Measurements from ENCODE around the gene SLC27A3. TPM values are rescaled to one million over a fixed set of nuclear protein-coding genes. Genes with fewer than 3 reads are reported as not detected.

SLC27A3 gene
- total RNA-seq, 1 experiment from 2014 or later = 5.0 TPM

- H3K36me3 ChIP-seq (ENCODE audit: insufficient read depth, low read length, poor library complexity, severe bottlenecking) = peaks cover 8% of the 10 kb centered on the region
- peak overlapping the region; percentile 91 for H3K4me3 ChIP-seq (ENCODE audit: low read depth, low read length, poor library complexity, severe bottlenecking)
- TF ChIP-seq CTCF (conservative IDR thresholded peaks at IDR 0.05; ENCODE audit: low read depth, low read length) (no peak), EZH2 (IDR thresholded peaks at IDR 0.05; ENCODE audit: borderline replicate concordance, low read depth, low read length, poor library complexity, severe bottlenecking) (no peak)
- ChIA-PET POLR2A (ENCODE audit: low non-redundant PET) (interaction anchor here (0.7 kb wide), 1 partner anchor 236 kb away, joined by 4 read pairs; no protein-coding TSS in a partner anchor), CTCF (no interaction called here)
- peak overlapping the region; percentile 96 for H3K27ac ChIP-seq (ENCODE audit: low read depth, low read length, poor library complexity, severe bottlenecking)
- H3K27me3 ChIP-seq (replicated peaks; ENCODE audit: insufficient read depth, low read depth, low read length, poor library complexity) = no peaks in the 10 kb centered on the region
- no peaks in the 10 kb centered on the region for H3K9me3 ChIP-seq (ENCODE audit: low read depth, low read length, poor library complexity, severe bottlenecking)
- DNase-seq (ENCODE audit: low spot score) = peak; percentile 57
- H3K4me1 ChIP-seq (ENCODE audit: insufficient read depth, low read length, poor library complexity, severe bottlenecking) = peaks cover 7% of the 10 kb centered on the region
- intact Hi-C loops (cut with micrococcal nuclease; ENCODE audit: unreplicated experiment) = no loop called here
- TSS peak; percentile 80 for BruUV-seq (replicated peaks)
Observed at GRCh38 chr1:153728305-153729066, 46.7 kb upstream of the SLC27A3 start.

DNA sequence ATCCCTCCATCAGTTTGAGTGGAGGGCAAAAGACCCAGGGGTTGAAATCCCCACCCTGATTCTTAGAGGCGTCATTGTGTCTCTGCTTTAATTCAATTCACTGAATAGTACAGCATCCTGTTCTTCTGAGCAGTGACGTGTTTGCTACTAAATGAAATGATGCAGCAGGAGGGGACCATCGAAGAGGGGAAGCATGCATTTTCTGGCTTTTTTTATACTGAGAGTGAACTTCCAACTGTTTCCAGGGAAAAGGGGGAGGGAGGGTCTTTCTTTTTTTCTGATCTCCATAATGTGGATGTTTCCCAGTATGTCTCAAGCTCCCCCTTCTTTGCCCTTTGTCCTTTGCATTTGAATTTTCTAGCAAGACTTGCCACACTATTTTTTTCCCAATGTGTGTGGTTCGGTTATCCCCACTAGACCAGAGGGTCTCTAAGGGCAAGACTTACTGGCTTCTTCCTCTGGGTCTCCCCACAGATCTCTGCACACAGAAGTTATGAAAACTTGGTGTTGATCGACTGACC lies 44.7 kb upstream of the SLC27A3 start:
- no peaks in the 10 kb centered on the region for H3K27me3 ChIP-seq (replicated peaks; ENCODE audit: insufficient read depth, low read depth, low read length, poor library complexity)
- peaks cover 7% of the 10 kb centered on the region for H3K4me1 ChIP-seq (ENCODE audit: insufficient read depth, low read length, poor library complexity, severe bottlenecking)
- H3K4me3 ChIP-seq (ENCODE audit: low read depth, low read length, poor library complexity, severe bottlenecking) = no peak overlapping the region
- no peak for DNase-seq (ENCODE audit: low spot score)
- H3K9me3 ChIP-seq (ENCODE audit: low read depth, low read length, poor library complexity, severe bottlenecking) = no peaks in the 10 kb centered on the region
- ChIA-PET POLR2A (ENCODE audit: low non-redundant PET) (no interaction called here), CTCF (interaction anchor here (0.6 kb wide), 1 partner anchor 53 kb away, joined by 4 read pairs; no protein-coding TSS in a partner anchor)
- H3K27ac ChIP-seq (ENCODE audit: low read depth, low read length, poor library complexity, severe bottlenecking) = peak overlapping the region; percentile 11
- intact Hi-C loops (cut with micrococcal nuclease; ENCODE audit: unreplicated experiment) = no loop called here
- H3K36me3 ChIP-seq (ENCODE audit: insufficient read depth, low read length, poor library complexity, severe bottlenecking) = peaks cover 8% of the 10 kb centered on the region
- no TSS peak for BruUV-seq (replicated peaks)
- TF ChIP-seq CTCF (conservative IDR thresholded peaks at IDR 0.05; ENCODE audit: low read depth, low read length) (no peak), EZH2 (IDR thresholded peaks at IDR 0.05; ENCODE audit: borderline replicate concordance, low read depth, low read length, poor library complexity, severe bottlenecking) (no peak)

GRCh38 chr1:153733970-153734369 lies 41.2 kb upstream of the SLC27A3 start:
- CTCF ChIA-PET = no interaction called here

More at GRCh38 chr1:153733970-153734369, 41.2 kb upstream of the SLC27A3 start:
- Histone ChIP-seq H3K27ac (ENCODE audit: low read depth, low read length, poor library complexity, severe bottlenecking) (no peak overlapping the region), H3K27me3 (replicated peaks; ENCODE audit: insufficient read depth, low read depth, low read length, poor library complexity) (no peaks in the 10 kb centered on the region), H3K36me3 (ENCODE audit: insufficient read depth, low read length, poor library complexity, severe bottlenecking) (peaks cover 8% of the 10 kb centered on the region), H3K4me1 (ENCODE audit: insufficient read depth, low read length, poor library complexity, severe bottlenecking) (peaks cover 6% of the 10 kb centered on the region), H3K4me3 (ENCODE audit: low read depth, low read length, poor library complexity, severe bottlenecking) (no peak overlapping the region), H3K9me3 (ENCODE audit: low read depth, low read length, poor library complexity, severe bottlenecking) (no peaks in the 10 kb centered on the region)
- intact Hi-C loops (cut with micrococcal nuclease; ENCODE audit: unreplicated experiment) = no loop called here
- no peak for DNase-seq (ENCODE audit: low spot score)
- POLR2A ChIA-PET (ENCODE audit: low non-redundant PET) = interaction anchor here (0.6 kb wide), 1 partner anchor 113 kb away, joined by 4 read pairs; no protein-coding TSS in a partner anchor
- no peak for TF ChIP-seq CTCF (conservative IDR thresholded peaks at IDR 0.05; ENCODE audit: low read depth, low read length)
- no TSS peak for BruUV-seq (replicated peaks)

All from A673 (cell line).